Right forelimb (tissue), 1 donor: Measurements from ENCODE around the gene RFK.
"Not testable (repeated sequence)": the region's sequence is repeated elsewhere in the genome, so short reads cannot be mapped to it uniquely, and the experiment has no call there.

Source experiments
- DNase-seq: peaks from one replicate; pipeline ENCODE4 v3.0.0-alpha.2; 2018

RFK gene

GRCh38 chr9:76394195-76394959 lies at the start of gene RFK:
TSS of gene RFK (minus strand) at chr9:76394426. CDS start at chr9:76394171, 255 bp downstream.
- peak; percentile 98 for DNase-seq

GRCh38 chr9:76443887-76444286 lies 49.7 kb upstream of the RFK start:
- no peak for DNase-seq

- DNase-seq = no peak
Measured at GRCh38 chr9:76441551-76442322, 47.5 kb upstream of the RFK start.

DNA sequence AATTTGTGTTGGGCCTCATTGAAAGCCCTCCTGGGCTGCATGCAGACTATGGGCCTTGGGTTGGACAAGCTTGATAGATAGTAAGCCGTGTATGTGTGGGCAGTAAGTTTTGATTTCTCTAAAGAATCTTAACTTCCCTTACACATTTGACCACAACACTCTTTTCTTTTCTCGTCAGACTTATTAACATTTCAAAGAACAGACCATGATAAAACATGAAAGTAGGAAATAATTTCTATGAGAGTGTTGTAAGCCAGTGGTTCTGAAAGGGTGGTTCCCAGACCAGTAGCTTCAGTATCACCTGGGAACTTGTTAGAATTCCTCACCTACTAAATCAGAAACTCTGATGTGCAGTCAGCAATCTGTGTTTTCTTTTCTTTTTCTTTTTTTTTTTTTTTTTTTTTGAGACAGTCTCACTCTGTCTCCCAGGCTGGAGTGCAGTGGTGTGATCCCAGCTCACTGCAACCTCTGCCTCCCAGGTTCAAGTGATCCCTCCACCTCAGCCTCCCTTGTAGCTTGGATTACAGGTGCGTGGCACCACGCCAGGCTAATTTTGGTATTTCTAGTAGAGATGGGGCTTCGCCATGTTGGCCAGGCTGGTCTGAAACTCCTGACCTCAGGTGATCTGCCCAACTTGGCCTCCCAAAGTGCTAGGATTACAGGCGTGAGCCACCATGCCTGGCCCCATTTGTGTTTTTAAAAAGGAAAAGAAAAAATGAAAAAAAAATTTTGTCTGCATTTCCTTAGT lies 44.8 kb upstream of the RFK start:
- DNase-seq = no peak

DNA sequence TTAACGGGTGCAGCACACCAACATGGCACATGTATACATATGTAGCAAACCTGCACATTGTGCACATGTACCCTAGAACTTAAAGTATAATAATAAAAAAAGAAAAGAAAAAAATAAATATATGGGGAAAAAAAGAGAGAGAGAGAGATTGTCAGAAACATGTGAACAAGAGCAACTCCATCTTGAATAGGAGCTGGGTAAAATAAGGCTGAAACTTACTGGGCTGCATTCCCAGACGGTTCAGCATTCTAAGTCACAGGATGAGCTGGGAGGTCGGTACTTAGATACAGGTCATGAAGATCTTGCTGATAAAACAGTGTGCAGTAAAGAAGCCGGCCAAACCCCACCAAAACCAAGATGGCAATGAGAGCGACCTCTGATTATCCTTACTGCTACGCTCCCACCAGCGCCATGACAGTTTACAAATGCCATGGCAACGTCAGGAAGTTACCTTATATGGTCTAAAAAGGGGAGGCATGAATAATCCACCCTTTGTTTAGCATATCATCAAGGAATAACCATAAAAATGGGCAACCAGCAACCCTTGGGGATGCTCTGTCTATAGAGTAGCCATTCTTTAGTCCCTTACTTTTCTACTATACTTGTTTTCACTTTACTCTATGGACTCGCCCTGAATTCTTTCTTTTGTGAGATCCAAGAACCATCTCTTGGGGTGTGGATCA lies 42.9 kb upstream of the RFK start:
- not testable (repeated sequence) for DNase-seq

DNA sequence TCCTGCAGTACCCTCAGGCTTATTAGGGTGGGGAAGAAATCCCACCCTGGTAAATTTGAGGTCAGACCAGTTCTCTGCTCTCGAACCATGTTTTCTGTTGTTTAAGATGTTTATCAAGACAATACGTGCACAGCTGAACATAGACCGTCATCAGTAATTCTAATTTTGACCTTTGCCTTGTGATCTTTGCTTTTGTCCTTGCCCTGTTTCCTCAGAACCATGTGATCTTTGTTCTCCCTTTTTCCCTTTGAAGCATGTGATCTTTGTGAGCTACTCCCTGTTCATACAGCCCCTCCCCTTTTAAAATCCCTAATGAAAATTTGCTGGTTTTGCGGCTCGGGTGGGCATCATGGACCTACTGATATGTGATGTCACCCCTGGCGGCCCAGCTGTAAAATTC lies 40.7 kb upstream of the RFK start:
- DNase-seq = not testable (repeated sequence)

DNA sequence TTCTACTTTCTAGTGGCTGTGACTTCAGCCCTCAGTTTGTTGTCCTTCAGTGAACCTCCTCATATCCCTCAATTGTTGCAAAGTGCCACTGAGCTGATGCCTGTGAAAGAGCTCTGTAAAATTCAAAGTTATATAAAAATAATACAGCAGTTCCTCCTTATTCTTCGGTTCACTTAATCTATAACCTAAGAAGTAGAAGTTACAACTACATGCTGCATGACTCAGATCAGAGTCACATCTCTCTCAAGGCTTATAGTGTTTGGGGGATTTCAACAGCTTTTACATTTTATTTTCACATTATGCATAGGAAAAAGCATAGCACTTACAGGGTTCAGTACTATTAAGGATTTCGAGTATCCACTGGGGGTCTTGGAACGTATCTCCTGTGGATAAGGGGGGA lies 39.6 kb upstream of the RFK start:
- DNase-seq = no peak

DNA sequence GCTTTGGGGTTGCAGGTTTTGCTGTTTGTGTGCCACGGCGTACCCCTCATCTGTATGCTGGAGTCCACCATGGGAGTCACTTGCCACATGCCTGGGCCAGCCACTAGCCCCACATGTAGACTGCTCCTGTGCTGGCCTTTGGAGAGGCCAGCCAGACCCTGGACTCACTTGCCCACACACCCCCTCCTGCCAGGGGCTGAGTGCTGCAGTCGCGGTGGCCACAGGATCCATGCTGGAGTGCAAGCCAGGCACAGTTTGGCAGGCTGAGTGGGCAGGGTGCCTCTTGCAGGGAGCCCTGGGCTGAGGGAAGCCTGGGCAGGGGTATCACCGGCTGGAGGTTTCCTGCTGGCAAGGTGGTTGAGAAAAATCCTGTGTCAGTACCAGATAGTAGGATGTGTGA lies 39.2 kb upstream of the RFK start:
- DNase-seq = no peak

DNA sequence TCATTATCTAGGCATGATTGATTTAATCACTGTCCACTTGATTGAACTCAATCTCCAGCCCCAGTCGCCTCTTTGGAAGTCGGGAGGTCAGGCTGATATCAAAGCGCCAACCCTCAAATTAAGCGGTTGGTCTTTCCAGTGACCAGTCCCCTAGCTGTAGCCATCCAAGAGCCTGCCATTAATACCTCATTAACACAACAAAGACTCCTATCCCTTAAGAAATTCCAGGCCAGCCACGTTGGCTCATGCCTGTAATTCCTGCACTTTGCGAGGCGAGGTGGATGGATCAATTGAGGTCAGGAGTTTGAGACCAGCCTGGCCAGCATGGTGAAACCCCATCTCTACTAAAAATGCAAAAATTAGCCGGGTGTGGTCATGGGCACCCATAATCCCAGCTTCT lies 37.4 kb upstream of the RFK start:
- no peak for DNase-seq

GRCh38 chr9:76426807-76427419 lies 32.7 kb upstream of the RFK start:
- no peak for DNase-seq

- no peak for DNase-seq
Measured at GRCh38 chr9:76425677-76426453, 31.6 kb upstream of the RFK start.

- DNase-seq = no peak
Measured at GRCh38 chr9:76424491-76424890, 30.3 kb upstream of the RFK start.

- no peak for DNase-seq
Measured at GRCh38 chr9:76423216-76424177, 29.3 kb upstream of the RFK start.

GRCh38 chr9:76419782-76420380 lies 25.7 kb upstream of the RFK start:
- no peak for DNase-seq

DNA sequence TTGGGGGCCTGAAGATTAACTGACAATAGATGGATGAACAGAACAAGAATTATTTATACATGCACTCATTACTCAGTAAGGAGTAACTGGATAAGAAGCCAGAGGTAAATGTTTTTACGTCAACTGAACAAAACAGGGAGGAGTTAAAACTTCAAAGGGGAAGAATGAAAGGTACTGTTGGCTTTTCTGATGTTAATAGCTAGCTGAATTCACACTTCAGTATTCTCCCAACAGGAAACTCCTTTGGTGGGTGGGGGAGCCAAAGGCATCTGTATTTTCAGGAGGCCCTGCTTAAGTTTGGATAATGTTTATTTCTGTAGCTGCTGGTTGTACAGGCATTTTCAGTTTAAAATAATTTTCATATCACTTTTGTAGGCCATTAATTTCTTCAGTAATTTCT lies 23.2 kb upstream of the RFK start:
- no peak for DNase-seq

DNA sequence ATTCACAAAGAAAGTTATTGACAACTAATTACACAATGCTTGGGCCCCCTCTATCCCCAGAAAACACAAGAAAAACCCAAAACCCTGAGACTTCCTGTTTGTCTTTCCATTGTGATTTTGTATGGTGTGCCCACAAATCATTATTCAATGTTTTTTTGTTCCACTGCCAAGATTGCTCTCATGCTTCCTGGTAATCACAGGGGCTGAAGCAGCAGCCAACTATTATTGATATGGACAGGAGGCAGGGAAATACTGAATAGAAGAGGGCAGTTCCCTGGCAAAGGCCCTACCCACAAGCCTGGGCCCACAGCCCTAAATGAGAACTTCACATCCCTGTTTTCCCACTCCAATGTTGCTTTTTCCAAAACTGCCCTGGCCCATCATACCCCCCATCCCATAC lies 21.5 kb upstream of the RFK start:
- DNase-seq = no peak

DNA sequence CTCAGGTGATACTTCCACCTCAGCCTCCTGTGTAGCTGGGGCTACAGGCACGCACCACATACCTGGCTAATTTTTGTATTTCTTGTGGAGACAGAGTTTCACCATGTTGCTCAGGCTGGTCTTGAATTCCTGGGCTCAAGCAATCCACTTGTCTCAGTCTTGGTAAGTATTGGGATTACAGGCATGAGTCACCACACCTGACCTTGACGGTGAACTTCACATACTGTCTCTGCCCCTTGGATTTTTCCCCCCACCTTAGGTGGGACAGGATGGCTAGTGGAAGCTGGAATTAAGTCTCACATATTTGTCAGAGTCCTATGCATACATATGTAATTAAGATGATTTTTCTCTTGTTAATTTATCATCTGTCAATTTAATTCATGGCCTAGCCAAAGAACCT lies 20.9 kb upstream of the RFK start:
- no peak for DNase-seq

DNA sequence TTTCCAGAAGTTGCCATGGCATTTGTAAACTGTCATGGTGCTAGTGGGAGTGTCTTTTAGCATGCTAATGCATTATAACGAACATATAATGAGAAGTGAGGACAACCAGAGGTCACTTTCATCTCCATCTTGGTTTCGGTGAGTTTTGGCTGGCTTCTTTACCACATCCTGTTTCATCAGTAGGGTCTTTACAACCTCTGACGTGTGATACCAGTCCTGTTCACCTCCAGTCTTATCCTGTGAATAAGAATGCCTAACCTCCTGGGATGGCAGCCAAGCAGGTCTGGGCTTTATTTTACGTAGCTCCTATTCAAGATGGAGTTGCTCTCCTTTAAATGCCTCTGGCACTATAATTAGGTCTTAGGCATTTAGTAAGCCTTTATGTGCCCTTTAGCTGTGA lies 20.4 kb upstream of the RFK start:
- DNase-seq = no peak

DNA sequence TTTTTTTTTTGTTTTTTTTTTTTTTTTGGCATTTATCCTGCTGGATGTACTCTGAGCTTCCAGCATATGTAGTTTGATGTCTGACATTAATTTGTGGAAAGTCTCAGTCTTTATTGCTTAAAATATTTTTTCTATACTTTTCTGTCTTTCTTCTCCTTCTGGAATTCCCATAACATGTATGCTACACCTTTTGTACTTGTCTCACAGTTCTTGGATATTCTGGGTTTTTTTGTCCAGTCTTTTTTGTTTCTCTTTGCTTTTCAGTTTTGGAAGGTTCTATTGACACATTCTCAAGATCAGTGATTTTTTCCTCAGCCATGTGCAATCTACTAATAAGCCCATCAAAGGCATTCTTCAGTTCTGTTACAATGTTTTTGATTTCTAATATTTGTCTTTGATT lies 19.4 kb upstream of the RFK start:
- no peak for DNase-seq

DNA sequence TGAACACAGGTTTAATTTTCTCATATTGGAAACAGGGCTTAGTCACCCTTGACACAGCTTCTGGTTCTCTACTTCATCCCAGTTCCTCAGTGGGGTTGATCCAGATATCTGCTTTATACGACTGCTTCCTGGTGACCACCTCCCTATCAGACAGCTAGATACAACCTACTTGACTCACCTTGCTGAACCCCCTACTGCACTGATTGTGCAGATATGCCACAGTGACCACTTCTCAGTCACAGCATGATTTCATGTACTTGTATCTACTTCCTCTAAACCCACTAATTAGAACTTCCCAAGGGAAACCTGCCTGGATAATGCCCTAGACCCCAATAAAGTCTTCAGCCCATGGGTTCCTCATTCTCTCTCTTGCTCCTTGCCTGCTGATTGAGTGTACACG lies 18.4 kb upstream of the RFK start:
- no peak for DNase-seq
